Psoas muscle (tissue), 8 donors: Measurements from ENCODE around the gene NDUFV1. TPM values are rescaled to one million over a fixed set of nuclear protein-coding genes. Genes with fewer than 3 reads are reported as not detected.
"Not testable (repeated sequence)": the region's sequence is repeated elsewhere in the genome, so short reads cannot be mapped to it uniquely, and the experiment has no call there.

Experiments used
- ATAC-seq, 4 donors: fragments of 200-7000 bp; cut with Tn5 transposase; one replicate each; pipeline ENCODE4 v1.9.1; 2020; ENCODE audit warnings: moderate library complexity in 3 of 4, mild to moderate bottlenecking in 2 of 4
- DNase-seq, 2 donors: peaks; one replicate each; pipeline ENCODE4 v3.0.0-alpha.2; 2020
- H3K27ac ChIP-seq: fragments of 200-600 bp; one replicate; pipeline ENCODE4 v1.8.0; 2022
- H3K27me3 ChIP-seq, 3 donors: fragments of 200-600 bp in 1 of 3; one replicate each; pipeline versions ENCODE4 v1.6.1 to v1.8.0; 2013 to 2022; ENCODE audit warnings: low read length in 2 of 3, mild to moderate bottlenecking in 2 of 3, moderate library complexity in 1 of 3; ENCODE audit not compliant: insufficient read depth in 3 of 3
- H3K36me3 ChIP-seq, 2 donors: fragments of 200-600 bp in 1 of 2; one replicate each; pipeline versions ENCODE4 v1.6.1 to v1.8.0; 2013 to 2022; ENCODE audit warnings: low read depth in 1 of 2, mild to moderate bottlenecking in 1 of 2, moderate library complexity in 1 of 2; ENCODE audit not compliant: insufficient read depth in 1 of 2
- H3K4me1 ChIP-seq: fragments of 200-600 bp; one replicate; pipeline ENCODE4 v1.8.0; 2022
- H3K4me3 ChIP-seq: fragments of 200-600 bp; one replicate; pipeline ENCODE4 v1.8.0; 2022; ENCODE audit warnings: mild to moderate bottlenecking
- H3K9me3 ChIP-seq: fragments of 200-600 bp; one replicate; pipeline ENCODE4 v1.8.0; 2022
- WGBS, 3 donors: extraction: QIAGEN DNeasy Blood & Tissue Kit; methylation state at CpG; one replicate each; pipeline versions ENCODE4 v1.1.6 to v1.1.7; 2013; 5-methylcytosine and 5-hydroxymethylcytosine counted together
- intact Hi-C, 2 donors: fragments of 100-400 bp; cut with DNase I; formaldehyde crosslinking; loops; one replicate each; pipeline versions ENCODE4 v1.11.0 to v1.14.2; 2022
- polyA plus RNA-seq, 3 donors: library from polyadenylated mRNA; stranded (reverse); fragments of 200-250 nt; gene quantifications; one replicate each; pipeline ENCODE4 v1.2.3, GENCODE V29; 2013
- total RNA-seq, 4 donors: library from RNA; stranded (reverse); fragmentation: NEBNext Ultra II Directional in 2 of 4; extraction: Animal tissue kit (Norgen Biotek cat#: 25700) in 2 of 4; gene quantifications; one replicate each; pipeline versions ENCODE4 v1.2.1 to v1.2.4, GENCODE V29; 2021 to 2023
- TF ChIP-seq, protein P1 (sequence below): fragments of 200-600 bp; IDR thresholded peaks from one replicate; pipeline ENCODE4 v1.8.0; 2022; ENCODE audit warnings: antibody characterized with exemption
- donor health status: healthy with polysubstance abuse.
- donor health status: DM: no; HTN: no; CAD: no; lungs with moderate emphysema.
- donor health status: Bipolar disorder and iron deficiency.
- donor health status: healthy.
- donor health status: DM: yes; HTN: yes; CAD: no.
- donor health status: DM: no; HTN: no; CAD: no.
- donor health status: DM: no; HTN: no; CAD: no.
- donor health status: DM: yes; HTN: yes; CAD: no.

Gene NDUFV1
- total and polyA plus RNA-seq, 7 donors: 248 to 413 (median 332) TPM

DNA sequence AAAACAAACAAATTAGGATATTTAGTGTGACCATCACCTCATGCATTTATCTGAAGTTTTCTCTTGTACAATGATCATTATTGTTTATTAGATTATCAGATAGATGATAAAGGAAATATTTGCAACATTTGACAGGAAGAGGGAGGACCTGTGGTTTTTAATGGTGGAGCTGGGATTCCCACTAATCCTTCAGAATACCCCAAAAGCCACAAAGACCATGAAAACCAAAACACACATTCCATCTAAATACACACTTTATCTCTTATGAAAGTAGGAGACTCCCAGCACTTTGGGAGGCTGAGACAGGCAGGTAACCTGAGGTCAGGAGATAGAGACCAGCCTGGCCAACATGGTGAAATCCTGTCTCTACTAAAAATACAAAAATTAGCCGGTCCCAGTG is 7.6 kb upstream of the NDUFV1 start:
- Histone ChIP-seq H3K27ac (no peak overlapping the region), H3K9me3 (no peaks in the 10 kb centered on the region), H3K4me3 (no peak overlapping the region), H3K36me3 (no peaks in the 10 kb centered on the region), H3K4me1 (no peaks in the 10 kb centered on the region), H3K27me3 (peaks cover 0 to 1% (median 0%) of the 10 kb centered on the region in 3 donors)
- intact Hi-C loops: no loop called here
- TF ChIP-seq, protein P1, sequence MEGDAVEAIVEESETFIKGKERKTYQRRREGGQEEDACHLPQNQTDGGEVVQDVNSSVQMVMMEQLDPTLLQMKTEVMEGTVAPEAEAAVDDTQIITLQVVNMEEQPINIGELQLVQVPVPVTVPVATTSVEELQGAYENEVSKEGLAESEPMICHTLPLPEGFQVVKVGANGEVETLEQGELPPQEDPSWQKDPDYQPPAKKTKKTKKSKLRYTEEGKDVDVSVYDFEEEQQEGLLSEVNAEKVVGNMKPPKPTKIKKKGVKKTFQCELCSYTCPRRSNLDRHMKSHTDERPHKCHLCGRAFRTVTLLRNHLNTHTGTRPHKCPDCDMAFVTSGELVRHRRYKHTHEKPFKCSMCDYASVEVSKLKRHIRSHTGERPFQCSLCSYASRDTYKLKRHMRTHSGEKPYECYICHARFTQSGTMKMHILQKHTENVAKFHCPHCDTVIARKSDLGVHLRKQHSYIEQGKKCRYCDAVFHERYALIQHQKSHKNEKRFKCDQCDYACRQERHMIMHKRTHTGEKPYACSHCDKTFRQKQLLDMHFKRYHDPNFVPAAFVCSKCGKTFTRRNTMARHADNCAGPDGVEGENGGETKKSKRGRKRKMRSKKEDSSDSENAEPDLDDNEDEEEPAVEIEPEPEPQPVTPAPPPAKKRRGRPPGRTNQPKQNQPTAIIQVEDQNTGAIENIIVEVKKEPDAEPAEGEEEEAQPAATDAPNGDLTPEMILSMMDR: no peak
- ATAC-seq (no peak), DNase-seq (no peak)
- 50 to 72% (median 71%) methylated on average over 1 of the region's 1 CpG for WGBS, 3 donors

DNA sequence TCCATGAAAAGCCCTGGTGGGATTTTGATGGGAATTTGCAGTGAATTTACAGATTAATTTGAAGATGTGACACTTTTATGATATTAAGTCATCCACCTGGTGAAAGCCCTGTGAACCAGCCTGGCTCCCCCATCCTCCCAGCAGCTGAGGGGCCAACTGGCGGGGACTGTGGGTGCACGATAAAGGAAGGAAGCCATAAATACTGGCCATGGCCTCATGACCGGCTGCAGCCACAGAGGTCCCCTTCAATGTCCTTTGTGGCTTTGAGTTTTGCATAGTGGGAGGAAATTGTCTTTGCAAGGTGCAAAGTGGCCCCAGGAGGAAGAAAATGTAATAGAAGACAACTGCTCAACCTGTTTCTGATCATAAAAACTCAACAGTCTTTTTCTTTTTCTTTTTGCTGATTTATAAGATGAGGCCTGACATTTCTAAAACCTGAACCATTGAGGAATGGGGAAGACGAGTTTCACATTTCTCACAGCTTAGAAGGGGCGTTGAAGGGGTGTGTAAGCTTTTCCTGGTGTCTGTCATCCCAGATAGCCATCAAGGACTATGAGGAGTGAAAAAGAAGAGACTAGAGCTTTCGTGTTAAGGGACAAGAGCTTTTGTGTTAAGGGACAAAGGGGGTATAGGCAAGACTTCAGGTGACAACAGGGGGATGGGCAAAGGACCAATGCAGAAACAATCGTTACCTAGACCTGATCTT is 6.3 kb upstream of the NDUFV1 start:
- no peaks in the 10 kb centered on the region for H3K9me3 ChIP-seq
- no peak overlapping the region for H3K4me3 ChIP-seq
- TF ChIP-seq, protein P1: no peak
- intact Hi-C loops: no loop called here
- peaks cover 0 to 1% (median 0%) of the 10 kb centered on the region in 3 donors for H3K27me3 ChIP-seq
- no peaks in the 10 kb centered on the region for H3K36me3 ChIP-seq
- peaks cover 6% of the 10 kb centered on the region for H3K4me1 ChIP-seq
- no peak for ATAC-seq
- WGBS, 3 donors: 33 to 48% (median 43%) methylated on average over 7 of the region's 7 CpGs
- DNase-seq: no peak
- no peak overlapping the region for H3K27ac ChIP-seq

DNA sequence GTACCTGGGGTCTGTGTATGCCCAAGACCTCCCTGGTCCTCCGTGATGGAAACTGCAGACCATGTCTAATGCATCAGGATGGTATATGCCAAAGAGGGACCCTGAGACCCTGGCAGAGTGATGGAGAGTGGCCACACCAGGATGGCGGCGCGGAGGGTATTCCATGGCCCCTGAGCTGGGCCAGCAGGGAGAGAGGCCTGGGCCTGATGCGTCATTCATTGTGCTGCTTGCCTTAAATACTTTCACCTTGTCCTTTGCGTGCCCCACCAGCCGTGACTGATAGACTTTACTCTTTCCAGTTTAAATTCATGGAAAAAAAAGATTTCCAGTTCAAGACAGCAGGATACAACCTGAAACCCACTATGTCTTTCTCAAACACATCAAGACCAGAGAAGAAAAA is 5.6 kb upstream of the NDUFV1 start:
- Histone ChIP-seq H3K4me3 (no peak overlapping the region), H3K27me3 (peaks cover 0 to 1% (median 0%) of the 10 kb centered on the region in 3 donors), H3K36me3 (no peaks in the 10 kb centered on the region), H3K4me1 (peaks cover 12% of the 10 kb centered on the region), H3K9me3 (no peaks in the 10 kb centered on the region), H3K27ac (no peak overlapping the region)
- no peak for ATAC-seq
- DNase-seq: no peak
- 92 to 93% (median 93%) methylated on average over 6 to 7 of the region's 7 CpGs for WGBS, 3 donors
- intact Hi-C loops: no loop called here
- TF ChIP-seq, protein P1: no peak

DNA sequence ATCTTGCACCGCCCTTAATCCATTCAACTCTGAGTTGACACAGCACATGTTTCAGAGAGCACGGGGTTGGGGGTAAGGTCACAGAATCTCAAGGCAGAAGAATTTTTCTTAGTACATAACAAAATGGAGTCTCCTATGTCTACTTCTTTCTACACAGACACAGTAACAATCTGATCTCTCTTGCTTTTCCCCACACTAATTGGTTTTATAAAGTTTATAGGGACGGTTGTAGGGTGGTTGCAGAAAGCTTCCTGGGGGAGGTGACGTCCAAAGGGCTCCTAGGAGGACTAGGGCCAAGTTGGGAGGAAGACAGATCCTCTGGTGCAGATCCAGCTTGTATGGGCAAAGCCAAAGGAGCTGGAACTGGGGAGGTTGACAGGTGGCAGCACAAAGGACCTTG is 2.6 kb upstream of the NDUFV1 start:
- peaks cover 27% of the 10 kb centered on the region for H3K4me1 ChIP-seq
- intact Hi-C loops, H3K27ac ChIP-seq, H3K27me3 ChIP-seq, H3K4me3 ChIP-seq, ATAC-seq, H3K9me3 ChIP-seq, DNase-seq: not testable (repeated sequence)
- 57 to 73% (median 71%) methylated on average over 2 of the region's 4 CpGs for WGBS, 3 donors
- peaks cover 5 to 11% of the 10 kb centered on the region in 2 donors for H3K36me3 ChIP-seq

DNA sequence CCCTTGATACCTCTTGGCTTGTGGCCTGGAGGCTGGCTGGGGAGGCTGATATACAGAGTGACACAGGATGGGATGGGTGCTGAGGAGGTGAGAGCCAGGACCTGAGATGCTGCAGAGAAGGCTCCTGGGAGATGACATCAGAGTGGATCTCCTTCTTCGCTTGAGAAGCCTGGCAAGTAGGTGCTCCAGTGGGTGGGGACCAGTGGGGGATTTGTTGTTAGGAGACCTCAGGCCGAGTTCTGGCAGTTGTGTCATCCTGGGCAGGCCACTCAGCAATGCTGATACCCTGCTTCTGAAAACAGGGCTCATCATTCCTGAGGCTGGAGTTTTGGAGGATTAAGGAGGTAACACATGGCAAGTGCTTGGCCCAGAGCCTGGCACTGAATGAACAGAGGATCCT is 1.9 kb upstream of the NDUFV1 start:
- H3K27me3 ChIP-seq: peaks cover 0 to 1% (median 0%) of the 10 kb centered on the region in 3 donors
- peaks cover 27% of the 10 kb centered on the region for H3K4me1 ChIP-seq
- no peak overlapping the region for H3K4me3 ChIP-seq
- TF ChIP-seq, protein P1: no peak
- ATAC-seq (no peak), DNase-seq (no peak)
- H3K36me3 ChIP-seq: peaks cover 8 to 18% of the 10 kb centered on the region in 2 donors
- intact Hi-C loops: loop anchor here in 1 of 2 donors (5.0 kb wide), 1 partner anchor 33 kb away; no protein-coding TSS in a partner anchor
- no peaks in the 10 kb centered on the region for H3K9me3 ChIP-seq
- H3K27ac ChIP-seq: peak overlapping the region; percentile 88
- WGBS, 3 donors: 77 to 83% (median 80%) methylated on average over 2 of the region's 2 CpGs
